ENCODE results near the gene LONRF2.

The LONRF2 gene

GRCh38 chr2:100301881-100302584 is 20.3 kb downstream of the LONRF2 start:
- DNase-seq (ENCODE audit: low read depth in 2 of 2), result no peak

GRCh38 chr2:100299548-100299947 is 22.8 kb downstream of the LONRF2 start:
- no peak for DNase-seq (ENCODE audit: low read depth in 2 of 2)

GRCh38 chr2:100297511-100297910 is 24.8 kb downstream of the LONRF2 start:
- no peak for DNase-seq (ENCODE audit: low read depth in 2 of 2)

- no peak for DNase-seq (ENCODE audit: low read depth in 2 of 2)
These were observed 28.2 kb downstream of the LONRF2 start for GRCh38 chr2:100294162-100294497.

GRCh38 chr2:100293341-100294161 is 28.8 kb downstream of the LONRF2 start:
- no peak for DNase-seq (ENCODE audit: low read depth in 2 of 2)

- no peak for DNase-seq (ENCODE audit: low read depth in 2 of 2)
These were observed 30.2 kb downstream of the LONRF2 start for GRCh38 chr2:100292022-100292580.

- no peak for DNase-seq (ENCODE audit: low read depth in 2 of 2)
These were observed 30.9 kb downstream of the LONRF2 start for GRCh38 chr2:100291152-100291970.

- DNase-seq (ENCODE audit: low read depth in 2 of 2), result no peak
These were observed 31.6 kb downstream of the LONRF2 start for GRCh38 chr2:100290718-100291151.

- no peak for DNase-seq (ENCODE audit: low read depth in 2 of 2)
These were observed 33.3 kb downstream of the LONRF2 start for GRCh38 chr2:100289020-100289419.

- DNase-seq (ENCODE audit: low read depth in 2 of 2), result no peak
These were observed 36.0 kb downstream of the LONRF2 start for GRCh38 chr2:100286318-100286717.

GRCh38 chr2:100285691-100286090 is 36.6 kb downstream of the LONRF2 start:
- no peak for DNase-seq (ENCODE audit: low read depth in 2 of 2)

GRCh38 chr2:100285011-100285410 is 37.3 kb downstream of the LONRF2 start:
- DNase-seq (ENCODE audit: low read depth in 2 of 2), result no peak

GRCh38 chr2:100283724-100284501 is 38.4 kb downstream of the LONRF2 start:
- no peak for DNase-seq (ENCODE audit: low read depth in 2 of 2)

- no peak for DNase-seq (ENCODE audit: low read depth in 2 of 2)
These were observed 40.5 kb downstream of the LONRF2 start for GRCh38 chr2:100281521-100282438.

- DNase-seq (ENCODE audit: low read depth in 2 of 2), result no peak
These were observed 42.4 kb downstream of the LONRF2 start for GRCh38 chr2:100279586-100280534.

GRCh38 chr2:100278986-100279385 is 43.3 kb downstream of the LONRF2 start:
- no peak for DNase-seq (ENCODE audit: low read depth in 2 of 2)

- no peak for DNase-seq (ENCODE audit: low read depth in 2 of 2)
These were observed 43.8 kb downstream of the LONRF2 start for GRCh38 chr2:100278501-100278900.

- DNase-seq (ENCODE audit: low read depth in 2 of 2), result no peak
These were observed 44.6 kb downstream of the LONRF2 start for GRCh38 chr2:100277540-100278207.
